22Rv1 (cell line): ENCODE results near the gene HIC1.

Source experiments
- H3K27ac ChIP-seq: fragments of 450-650 bp; 2 replicates; pipeline ENCODE4 v1.5.1; 2017
- CTCF ChIP-seq: fragments of 450-650 bp; IDR thresholded peaks from 2 replicates; pipeline ENCODE4 v1.5.1; 2017; ENCODE audit warnings: mild to moderate bottlenecking
- ZFX ChIP-seq: fragments of 450-650 bp; IDR thresholded peaks from 2 replicates; pipeline ENCODE4 v1.6.1; 2017; ENCODE audit warnings: antibody characterized with exemption, borderline replicate concordance

HIC1 gene

DNA sequence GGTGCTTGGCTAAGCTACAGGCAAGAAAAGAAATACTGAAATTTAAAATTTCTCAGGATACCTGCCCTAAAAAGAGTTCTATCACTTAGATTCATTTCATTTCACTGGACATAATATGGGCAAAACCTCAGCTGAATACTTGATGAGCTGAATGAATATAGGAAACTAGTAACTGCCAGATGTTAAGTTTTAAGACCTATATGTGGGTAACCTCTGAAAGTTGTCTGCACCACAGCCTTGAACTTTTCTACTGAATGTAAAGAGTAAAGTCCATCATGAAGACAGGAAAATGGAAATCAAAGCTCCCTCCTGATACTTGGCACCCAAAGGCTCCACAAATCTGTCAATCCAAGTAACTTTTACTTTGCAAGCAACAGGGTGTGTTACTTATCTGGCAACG, 50.8 kb downstream of the HIC1 start:
- no peak overlapping the region for H3K27ac ChIP-seq
- TF ChIP-seq CTCF = no peak
- TF ChIP-seq ZFX = no peak

GRCh38 chr17:2106308-2106955, 51.5 kb downstream of the HIC1 start:
- TF ChIP-seq CTCF (no peak), ZFX (no peak)
- H3K27ac ChIP-seq = no peak overlapping the region

- no peak overlapping the region for H3K27ac ChIP-seq
- TF ChIP-seq ZFX (no peak), CTCF (no peak)
Observed at GRCh38 chr17:2107050-2107449, 52.1 kb downstream of the HIC1 start.

- no peak for TF ChIP-seq ZFX
- TF ChIP-seq CTCF = no peak
- no peak overlapping the region for H3K27ac ChIP-seq
Observed at GRCh38 chr17:2107506-2107905, 52.6 kb downstream of the HIC1 start.

DNA sequence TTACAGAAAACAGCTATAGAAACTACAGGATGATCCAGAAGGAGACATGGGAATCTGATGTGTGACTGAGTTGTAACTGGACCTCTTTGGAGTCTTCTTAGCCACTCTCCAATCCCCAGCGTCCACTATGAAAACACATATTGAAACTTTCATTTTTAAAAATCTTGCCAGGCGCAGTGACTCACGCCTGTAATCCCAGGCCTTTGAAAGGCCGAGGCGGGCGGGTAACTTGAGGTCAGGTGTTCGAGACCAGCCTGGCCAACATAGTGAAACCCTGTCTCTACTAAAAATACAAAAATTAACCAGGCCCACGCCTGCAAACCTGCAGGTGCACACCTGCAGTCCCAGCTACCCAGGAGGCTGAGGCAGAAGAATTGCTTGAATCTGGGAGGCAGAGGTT, 53.3 kb downstream of the HIC1 start:
- TF ChIP-seq CTCF (no peak), ZFX (no peak)
- H3K27ac ChIP-seq = no peak overlapping the region

DNA sequence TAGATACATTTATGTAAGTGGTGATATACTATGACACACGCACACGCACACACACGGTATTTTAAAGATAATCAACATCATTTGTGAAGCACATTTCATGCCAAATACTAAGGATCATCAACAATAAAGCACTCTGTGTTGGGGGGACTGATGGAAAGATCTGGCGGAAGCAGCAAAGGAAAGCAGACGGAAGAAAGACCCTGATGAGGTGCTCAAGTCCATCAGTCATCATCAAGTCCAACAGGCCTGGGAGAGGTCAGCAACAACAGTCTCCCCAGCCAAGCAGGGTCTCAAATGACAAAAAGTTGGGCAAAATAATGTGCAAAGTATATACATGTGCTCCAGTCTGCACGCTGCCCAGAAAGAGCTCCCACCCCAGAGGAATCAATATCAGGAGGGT, 55.5 kb downstream of the HIC1 start:
- no peak overlapping the region for H3K27ac ChIP-seq
- TF ChIP-seq ZFX = no peak
- TF ChIP-seq CTCF = no peak

DNA sequence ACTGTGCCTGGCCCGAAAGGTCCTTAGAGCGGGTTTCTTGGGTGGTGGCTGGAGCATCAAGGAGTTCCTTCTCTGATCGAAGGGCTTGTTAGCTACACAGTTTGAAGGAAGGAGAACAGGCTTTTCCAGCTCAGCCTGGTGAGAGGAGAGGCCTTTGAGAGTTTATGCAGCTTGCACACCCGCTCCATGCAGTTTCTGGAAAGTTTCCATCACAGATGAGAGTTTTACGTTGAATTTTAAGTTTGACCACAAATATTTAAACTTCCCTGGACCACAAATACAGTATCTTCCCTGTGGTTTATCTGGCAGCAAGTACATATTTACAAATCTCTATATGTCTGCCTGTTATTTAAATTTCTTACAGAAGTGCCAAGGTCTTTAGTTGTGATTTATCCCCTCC, 56.8 kb downstream of the HIC1 start:
- TF ChIP-seq CTCF (no peak), ZFX (no peak)
- no peak overlapping the region for H3K27ac ChIP-seq
